HL-60 (cell line): Measurements from ENCODE around the gene SLC24A3.

ENCODE experiments used
- DNase-seq, 2 experiments: peaks; one replicate each; pipeline ENCODE4 v3.0.0-alpha.2; 2010 to 2020; ENCODE audit warnings: low read depth in 1 of 2, low spot score in 1 of 2
- H3K27ac ChIP-seq: fragments of 250-450 bp; sonication (Bioruptor Pico); replicated peaks from 2 replicates; pipeline ENCODE4 v1.5.1; 2020; ENCODE audit warnings: mild to moderate bottlenecking, moderate library complexity
- H3K27me3 ChIP-seq: fragments of 250-450 bp; sonication (Bioruptor Pico); 2 replicates; pipeline ENCODE4 v1.5.1; 2021; ENCODE audit warnings: mild to moderate bottlenecking, moderate library complexity; ENCODE audit not compliant: insufficient read depth, poor library complexity, severe bottlenecking
- H3K4me3 ChIP-seq: replicated peaks from 2 replicates; pipeline ENCODE4 v1.5.1; 2011; ENCODE audit warnings: mild to moderate bottlenecking, control low read depth, low read length; ENCODE audit not compliant: insufficient read depth
- CTCF ChIP-seq: IDR thresholded peaks from one replicate; pipeline ENCODE4 v1.5.1; 2011; ENCODE audit warnings: low read length, control low read depth, inconsistent platforms; ENCODE audit not compliant: insufficient read depth
- GABPA ChIP-seq: IDR thresholded peaks from 2 replicates; pipeline ENCODE4 v1.6.1; 2012; ENCODE audit warnings: low read depth
- POLR2AphosphoS5 ChIP-seq: IDR thresholded peaks from 2 replicates; pipeline ENCODE4 v1.6.1; 2012; ENCODE audit warnings: low read depth
- REST ChIP-seq: IDR thresholded peaks from 2 replicates; pipeline ENCODE4 v1.6.1; 2012; ENCODE audit warnings: low read depth; ENCODE audit not compliant: insufficient replicate concordance
- SPI1 ChIP-seq: IDR thresholded peaks from 2 replicates; pipeline ENCODE4 v1.6.1; 2012; ENCODE audit warnings: low read depth, mild to moderate bottlenecking, borderline replicate concordance

The SLC24A3 gene

GRCh38 chr20:19380211-19380610 is 167.8 kb downstream of the SLC24A3 start:
- DNase-seq, result no peak
- Histone ChIP-seq H3K4me3 (no peak overlapping the region), H3K27ac (no peak overlapping the region), H3K27me3 (no peaks in the 10 kb centered on the region)
- TF ChIP-seq CTCF, result no peak

GRCh38 chr20:19381947-19382346 is 169.5 kb downstream of the SLC24A3 start:
- no peak for TF ChIP-seq REST
- TF ChIP-seq GABPA, result no peak
- no peak for TF ChIP-seq POLR2AphosphoS5
- no peaks in the 10 kb centered on the region for H3K27me3 ChIP-seq

GRCh38 chr20:19382386-19383340 is 170.2 kb downstream of the SLC24A3 start:
- no peak for DNase-seq
- Histone ChIP-seq H3K27ac (no peak overlapping the region), H3K4me3 (no peak overlapping the region), H3K27me3 (no peaks in the 10 kb centered on the region)
- TF ChIP-seq POLR2AphosphoS5 (no peak), REST (no peak), SPI1 (no peak), GABPA (no peak), CTCF (no peak)

More at GRCh38 chr20:19381947-19382346, 169.5 kb downstream of the SLC24A3 start:
- Histone ChIP-seq H3K27ac (no peak overlapping the region), H3K4me3 (no peak overlapping the region)
- no peak for DNase-seq

- H3K4me3 ChIP-seq, result no peak overlapping the region
- no peak overlapping the region for H3K27ac ChIP-seq
- TF ChIP-seq REST (no peak), CTCF (no peak)
- no peak for DNase-seq
- no peaks in the 10 kb centered on the region for H3K27me3 ChIP-seq
Observed at GRCh38 chr20:19384940-19385339, 172.5 kb downstream of the SLC24A3 start.
